ENCODE measurements around the gene CD300LD. TPM values are rescaled to one million over a fixed set of nuclear protein-coding genes. Genes with fewer than 3 reads are reported as not detected.
"Not testable (repeated sequence)": the region's sequence is repeated elsewhere in the genome, so short reads cannot be mapped to it uniquely, and the experiment has no call there.

Gene CD300LD
- total RNA-seq, 1 donor = not detected

GRCh38 chr17:74574489-74575142 lies 17.5 kb downstream of the CD300LD start:
- no peak overlapping the region for H3K4me3 ChIP-seq (ENCODE audit: low read depth, low read length)
- DNase-seq (ENCODE audit: low read depth) = no peak
- TF ChIP-seq CTCF (IDR thresholded peaks at IDR 0.05; ENCODE audit: insufficient read depth, low read length) = no peak

DNA sequence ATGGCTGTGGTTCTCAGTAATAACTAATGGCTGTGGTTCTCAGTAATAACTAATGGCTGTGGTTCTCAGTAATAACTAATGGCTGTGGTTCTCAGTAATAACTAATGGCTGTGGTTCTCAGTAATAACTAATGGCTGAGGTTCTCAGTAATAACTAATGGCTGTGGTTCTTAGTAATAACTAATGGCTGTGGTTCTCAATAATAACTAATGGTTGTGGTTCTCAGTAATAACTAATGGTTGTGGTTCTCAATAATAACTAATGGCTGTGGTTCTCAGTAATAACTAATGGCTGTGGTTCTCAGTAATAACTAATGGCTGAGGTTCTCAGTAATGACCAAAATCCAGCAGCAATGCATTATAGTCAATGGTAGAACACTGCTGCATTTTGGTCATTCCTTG lies 18.4 kb downstream of the CD300LD start:
- DNase-seq (ENCODE audit: low read depth) = not testable (repeated sequence)

DNA sequence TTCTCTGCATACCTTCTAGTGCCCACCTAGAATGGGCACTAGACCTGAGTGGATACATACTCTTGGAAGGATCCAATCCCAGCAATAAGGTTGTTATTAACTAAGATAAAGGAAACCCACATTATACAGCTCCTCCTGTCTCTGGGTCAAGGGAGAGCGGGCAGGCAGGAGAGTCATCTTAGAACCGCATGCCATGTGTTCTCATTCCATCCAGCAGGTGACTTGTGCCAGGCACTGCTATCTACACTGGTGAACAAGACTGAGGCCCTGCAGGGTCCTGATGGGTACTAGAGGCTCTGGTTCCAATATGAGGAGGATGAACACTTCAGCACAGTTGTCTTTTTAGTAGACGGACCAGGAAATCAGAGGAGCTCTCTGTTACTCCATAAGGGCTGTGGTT lies 18.9 kb downstream of the CD300LD start:
- H3K4me3 ChIP-seq (ENCODE audit: low read depth, low read length) = no peak overlapping the region
- no peak for TF ChIP-seq CTCF (IDR thresholded peaks at IDR 0.05; ENCODE audit: insufficient read depth, low read length)
- DNase-seq (ENCODE audit: low read depth) = no peak

More for the DNA sequence above, 18.4 kb downstream of the CD300LD start:
- not testable (repeated sequence) for H3K4me3 ChIP-seq (ENCODE audit: low read depth, low read length)

DNA sequence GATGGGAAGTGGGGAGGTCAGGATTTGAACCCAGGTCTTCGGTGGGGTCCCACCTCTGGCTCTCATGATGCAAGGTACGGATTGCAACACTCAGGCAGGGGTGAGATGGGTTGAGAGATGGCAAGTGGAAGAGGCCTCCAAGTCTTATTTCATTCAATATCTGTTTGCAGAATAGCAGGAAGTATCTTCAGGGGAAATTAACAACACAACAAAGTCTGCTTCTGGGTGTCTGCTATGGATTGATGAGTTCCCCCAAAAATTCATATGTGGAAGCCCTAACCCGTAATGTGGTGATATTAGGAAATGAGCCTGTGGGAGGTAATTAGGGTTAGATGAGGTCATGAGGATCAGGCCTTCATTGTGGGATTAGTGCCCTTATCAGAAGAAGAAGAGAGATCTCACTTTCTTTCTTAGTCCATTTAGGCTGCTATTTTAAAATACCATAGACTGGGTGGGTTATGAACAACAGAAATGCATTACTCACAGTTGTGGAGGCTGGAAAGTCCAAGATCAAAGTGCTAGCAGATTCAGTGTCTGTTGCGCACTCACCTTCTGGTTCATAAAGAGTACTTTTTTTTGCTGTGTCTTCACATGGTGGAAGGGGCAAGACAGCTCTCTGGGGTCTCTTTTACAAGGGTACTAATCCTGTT lies 20.3 kb downstream of the CD300LD start:
- no peak for TF ChIP-seq CTCF (IDR thresholded peaks at IDR 0.05; ENCODE audit: insufficient read depth, low read length)
- DNase-seq (ENCODE audit: low read depth) = no peak
- no peak overlapping the region for H3K4me3 ChIP-seq (ENCODE audit: low read depth, low read length)

DNA sequence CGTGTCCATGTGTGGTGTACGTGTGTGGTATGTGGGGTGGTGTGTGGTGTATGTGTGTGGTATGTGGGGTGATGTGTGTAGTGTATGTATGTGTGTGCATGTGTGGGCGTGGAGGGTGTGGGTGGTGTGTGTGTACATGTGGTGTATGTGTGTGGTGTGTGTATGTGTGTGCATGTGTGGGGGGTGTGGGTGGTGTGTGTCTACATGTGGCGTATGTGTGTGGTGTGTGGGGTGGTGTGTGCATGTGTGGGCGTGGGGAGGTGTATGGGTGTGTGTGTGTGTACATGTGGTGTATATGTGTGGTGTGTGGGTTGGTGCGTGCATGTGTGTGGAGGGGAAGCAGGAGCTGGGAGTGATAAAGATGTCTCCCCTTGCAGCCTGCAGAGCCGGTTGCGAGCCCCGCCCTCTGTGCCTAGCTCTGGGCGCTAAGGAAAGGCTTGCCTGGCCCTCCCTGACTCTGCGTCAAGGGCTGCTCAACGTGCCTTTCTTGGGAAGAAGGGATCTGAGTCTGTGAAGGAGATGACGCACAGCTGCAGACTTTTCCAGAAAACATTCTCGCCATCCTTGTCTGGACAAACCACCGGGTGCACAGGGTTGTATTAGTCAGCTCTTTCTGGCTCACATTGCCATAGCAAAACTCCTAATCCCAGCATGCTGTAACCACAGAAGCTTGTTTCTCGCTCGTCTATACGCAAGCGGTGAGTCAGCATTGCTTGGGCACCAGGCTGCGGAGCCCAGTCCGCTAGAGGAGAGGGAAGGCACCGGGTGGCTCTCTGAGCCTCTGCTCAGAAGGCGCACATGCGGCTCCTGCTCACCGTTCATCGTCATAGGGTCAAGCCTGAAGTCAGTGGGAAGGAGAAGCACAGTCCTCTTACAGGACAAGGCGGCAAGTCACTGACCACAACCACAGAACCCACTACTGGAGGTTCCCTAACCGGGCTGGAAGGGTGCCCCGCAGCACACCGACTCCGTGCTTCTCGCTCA lies 22.8 kb downstream of the CD300LD start:
- TF ChIP-seq CTCF (IDR thresholded peaks at IDR 0.05; ENCODE audit: insufficient read depth, low read length) = no peak
- peak; percentile 94 for DNase-seq (ENCODE audit: low read depth)
- H3K4me3 ChIP-seq (ENCODE audit: low read depth, low read length) = no peak overlapping the region

DNA sequence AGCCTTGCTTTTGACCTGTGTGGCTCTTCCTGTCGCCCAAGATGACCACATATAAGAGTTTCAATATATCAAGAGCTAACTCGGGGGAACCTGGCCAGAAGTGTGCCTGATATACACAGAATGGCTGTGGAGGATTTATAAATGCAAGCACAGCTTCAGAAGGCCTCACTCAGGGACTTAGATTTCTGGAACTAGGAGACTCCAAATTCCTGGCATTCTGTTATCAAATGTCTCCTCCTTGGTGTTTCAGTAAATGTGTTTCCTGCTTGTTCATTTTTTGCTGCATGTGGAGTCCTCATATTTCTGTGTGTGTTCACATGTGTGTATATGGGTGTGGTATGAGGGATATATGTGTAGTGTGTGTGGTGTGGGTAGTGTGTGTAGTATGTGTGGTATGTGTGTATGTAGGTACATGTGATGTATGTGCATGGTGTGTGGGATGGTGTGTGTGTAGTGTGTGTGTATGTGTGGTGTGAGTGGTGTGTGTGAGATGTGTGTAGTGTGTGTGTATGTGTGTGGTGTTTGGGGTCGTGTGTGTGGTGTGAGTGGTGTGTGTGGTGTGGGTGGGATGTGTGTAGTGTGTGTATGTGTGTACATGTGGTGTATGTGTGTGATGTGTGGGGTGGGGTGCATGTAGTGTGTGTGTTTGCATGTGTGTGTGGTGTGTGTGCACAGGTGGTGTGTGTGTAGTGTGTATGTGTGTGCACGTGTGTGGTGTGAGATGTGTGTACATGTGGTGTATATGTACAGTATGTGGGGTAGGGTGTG lies 23.8 kb downstream of the CD300LD start:
- TF ChIP-seq CTCF (IDR thresholded peaks at IDR 0.05; ENCODE audit: insufficient read depth, low read length) = no peak
- peak; percentile 59 for DNase-seq (ENCODE audit: low read depth)
- no peak overlapping the region for H3K4me3 ChIP-seq (ENCODE audit: low read depth, low read length)
